KG1 (cell line): ENCODE data around the gene CYP2U1.
"Not testable (repeated sequence)": the region's sequence is repeated elsewhere in the genome, so short reads cannot be mapped to it uniquely, and the experiment has no call there.

ENCODE experiments used
- DNase-seq: peaks from one replicate; lab custom pipeline; 2025; lab: John Stamatoyannopoulos, UW

CYP2U1 gene

DNA sequence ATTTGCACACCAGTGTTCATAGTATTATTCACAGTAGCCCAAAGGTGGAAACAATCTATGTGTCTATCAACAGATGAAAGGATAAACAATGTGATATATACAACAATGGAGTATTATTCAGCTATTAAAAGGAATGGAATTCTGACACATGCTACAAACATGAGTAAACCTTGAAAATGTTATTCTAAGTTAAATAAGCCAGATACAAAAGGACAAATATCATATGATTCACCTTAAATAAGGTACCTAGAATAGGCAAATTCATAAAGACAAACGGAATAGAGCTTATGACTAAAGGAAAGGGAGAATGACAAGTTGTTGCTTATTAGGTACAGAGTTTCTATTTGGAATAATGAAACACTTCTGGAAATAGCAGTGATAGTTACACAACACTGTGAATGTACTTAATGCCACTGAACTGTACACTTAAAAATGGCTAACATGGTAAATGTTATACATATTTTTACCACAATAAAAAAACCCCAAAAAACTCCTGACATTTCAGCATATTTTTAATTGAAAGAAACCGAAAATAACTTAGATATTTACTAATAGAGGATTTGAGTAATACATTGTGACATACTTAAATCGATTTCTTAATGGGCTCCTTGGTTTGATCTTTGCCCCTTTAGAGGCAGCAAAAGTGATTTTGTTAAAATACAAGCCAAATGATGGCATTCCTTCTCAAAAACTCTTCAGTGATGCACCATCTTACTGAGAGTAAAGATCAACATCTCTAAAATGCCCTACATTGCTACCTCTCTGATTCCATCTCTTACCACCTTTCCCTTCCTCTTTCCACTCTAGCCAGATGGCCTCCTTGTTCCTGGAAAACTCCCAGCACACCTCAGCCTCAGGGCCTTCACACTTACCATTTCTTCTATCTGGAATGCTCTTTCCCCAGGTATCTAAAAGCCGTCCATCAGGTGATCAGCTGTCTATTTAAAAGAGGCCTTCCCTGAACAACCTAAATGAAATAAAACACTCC is 8.6 kb upstream of the CYP2U1 start:
- no peak for DNase-seq

DNA sequence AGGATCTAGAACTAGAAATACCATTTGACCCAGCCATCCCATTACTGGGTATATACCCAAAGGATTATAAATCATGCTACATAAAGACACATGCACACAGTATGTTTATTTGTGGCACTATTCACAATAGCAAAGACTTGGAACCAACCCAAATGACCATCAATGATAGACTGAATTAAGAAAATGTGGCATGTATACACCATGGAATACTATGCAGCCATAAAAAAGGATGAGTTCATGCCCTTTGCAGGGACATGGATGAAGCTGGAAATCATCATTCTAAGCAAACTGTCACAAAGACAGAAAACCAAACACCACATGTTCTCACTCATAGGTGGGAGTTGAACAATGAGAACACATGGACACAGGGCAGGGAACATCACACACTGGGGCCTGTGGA is 5.6 kb upstream of the CYP2U1 start:
- not testable (repeated sequence) for DNase-seq

DNA sequence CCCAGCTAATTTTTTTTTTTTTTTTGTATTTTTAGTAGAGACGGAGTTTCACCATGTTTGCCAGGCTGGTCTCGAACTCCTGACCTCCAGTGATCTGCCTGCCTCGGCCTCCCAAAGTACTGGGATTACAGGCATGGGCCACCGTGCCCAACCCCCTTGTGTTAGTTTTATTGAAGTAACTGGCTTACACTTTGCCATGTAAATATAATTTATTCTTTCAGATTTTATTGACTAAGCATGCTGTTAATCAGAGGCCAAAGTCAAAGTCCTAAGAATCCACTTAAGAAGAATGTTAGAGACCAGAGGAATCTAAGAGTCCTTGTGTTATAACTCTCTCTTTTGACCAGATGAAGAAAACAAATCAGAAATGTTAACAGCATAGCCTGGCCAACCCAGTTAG is 4.5 kb upstream of the CYP2U1 start:
- DNase-seq: not testable (repeated sequence)

DNA sequence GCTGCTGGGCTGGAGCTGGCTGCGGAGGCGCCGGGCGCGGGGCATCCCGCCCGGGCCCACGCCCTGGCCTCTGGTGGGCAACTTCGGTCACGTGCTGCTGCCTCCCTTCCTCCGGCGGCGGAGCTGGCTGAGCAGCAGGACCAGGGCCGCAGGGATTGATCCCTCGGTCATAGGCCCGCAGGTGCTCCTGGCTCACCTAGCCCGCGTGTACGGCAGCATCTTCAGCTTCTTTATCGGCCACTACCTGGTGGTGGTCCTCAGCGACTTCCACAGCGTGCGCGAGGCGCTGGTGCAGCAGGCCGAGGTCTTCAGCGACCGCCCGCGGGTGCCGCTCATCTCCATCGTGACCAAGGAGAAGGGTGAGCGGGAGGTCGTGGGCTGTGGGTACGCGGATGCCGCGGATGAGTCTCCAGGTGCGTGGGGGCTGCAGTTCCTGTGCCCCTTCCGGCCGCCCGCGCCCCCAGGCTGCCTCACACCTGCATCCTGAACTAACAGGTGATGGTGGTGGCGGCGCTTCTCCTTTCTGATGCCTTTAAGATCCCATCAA is 499 bp downstream of the CYP2U1 start:
- DNase-seq: no peak

DNA sequence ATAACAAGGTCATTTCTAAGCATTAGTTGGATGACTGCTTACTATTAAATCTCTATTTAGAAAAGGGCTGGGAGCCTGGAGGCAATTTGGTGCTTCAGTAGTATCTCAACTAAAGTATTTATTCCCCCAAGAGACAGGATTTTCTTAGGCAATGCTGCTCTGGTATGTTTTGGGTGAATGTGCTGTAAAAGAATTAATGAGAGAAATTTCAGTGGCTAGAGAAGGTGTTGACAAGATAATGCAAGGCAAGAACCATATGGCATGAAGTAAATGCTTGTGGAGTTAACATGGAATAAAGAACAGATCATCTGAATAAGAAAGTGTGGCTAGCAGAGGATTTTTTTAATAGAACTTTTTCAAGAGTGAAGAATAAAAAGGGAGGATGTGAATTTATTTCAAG is 3.9 kb downstream of the CYP2U1 start:
- DNase-seq: no peak

DNA sequence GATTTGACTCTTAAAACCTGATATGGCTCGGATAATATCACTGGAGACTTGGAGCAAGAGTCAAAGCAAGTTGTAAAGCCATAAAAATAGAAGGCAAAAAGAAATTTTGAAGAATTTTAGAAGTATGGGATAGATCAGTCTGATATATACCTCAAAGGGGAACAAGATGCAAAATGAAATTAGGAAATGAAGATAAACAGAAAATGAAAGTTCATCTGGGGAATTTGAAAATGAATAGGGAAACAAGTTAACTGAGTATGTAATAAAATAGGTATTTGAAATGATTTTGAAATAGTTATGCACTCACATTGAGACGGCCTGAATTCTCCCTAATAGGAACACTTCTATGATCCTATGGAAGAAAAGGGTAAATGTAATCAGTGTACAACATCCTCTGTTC is 5.7 kb downstream of the CYP2U1 start:
- no peak for DNase-seq

DNA sequence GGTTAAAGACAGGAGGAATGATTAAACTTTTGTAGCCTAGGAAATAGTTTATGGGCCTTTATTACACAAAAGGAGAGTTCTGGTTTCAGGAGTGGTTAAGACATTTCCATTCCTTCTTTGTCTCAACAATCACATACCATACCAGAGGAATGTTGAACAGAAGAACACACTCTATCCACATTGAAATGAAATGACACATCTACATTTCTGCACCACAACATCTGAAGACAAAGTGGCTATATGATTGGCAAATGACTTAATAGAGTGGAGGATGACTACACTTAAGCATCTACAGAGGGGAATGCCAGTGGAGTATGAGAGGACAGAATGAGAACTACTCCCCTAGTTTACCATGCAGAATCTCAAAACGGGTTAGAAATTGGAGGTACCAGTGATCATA is 8.0 kb downstream of the CYP2U1 start:
- no peak for DNase-seq

DNA sequence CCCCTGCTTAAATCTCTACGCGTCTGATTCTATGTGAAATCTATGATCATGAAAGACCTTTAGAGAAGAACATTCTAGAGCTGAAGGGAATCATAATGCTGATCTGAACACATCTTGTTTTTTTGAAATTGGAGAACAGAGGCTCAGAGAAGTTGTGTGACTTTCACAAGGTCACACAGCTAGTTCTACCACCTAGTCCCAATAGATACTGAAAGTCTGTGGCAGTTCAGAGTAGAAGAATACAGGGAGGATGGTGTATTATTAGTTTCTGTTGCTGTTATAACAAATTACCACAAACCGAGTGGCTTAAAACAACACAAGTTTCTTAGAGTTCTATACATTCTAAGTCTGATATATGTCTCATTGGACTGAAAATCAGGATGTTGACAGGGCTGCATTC is 14.5 kb downstream of the CYP2U1 start:
- DNase-seq: no peak

DNA sequence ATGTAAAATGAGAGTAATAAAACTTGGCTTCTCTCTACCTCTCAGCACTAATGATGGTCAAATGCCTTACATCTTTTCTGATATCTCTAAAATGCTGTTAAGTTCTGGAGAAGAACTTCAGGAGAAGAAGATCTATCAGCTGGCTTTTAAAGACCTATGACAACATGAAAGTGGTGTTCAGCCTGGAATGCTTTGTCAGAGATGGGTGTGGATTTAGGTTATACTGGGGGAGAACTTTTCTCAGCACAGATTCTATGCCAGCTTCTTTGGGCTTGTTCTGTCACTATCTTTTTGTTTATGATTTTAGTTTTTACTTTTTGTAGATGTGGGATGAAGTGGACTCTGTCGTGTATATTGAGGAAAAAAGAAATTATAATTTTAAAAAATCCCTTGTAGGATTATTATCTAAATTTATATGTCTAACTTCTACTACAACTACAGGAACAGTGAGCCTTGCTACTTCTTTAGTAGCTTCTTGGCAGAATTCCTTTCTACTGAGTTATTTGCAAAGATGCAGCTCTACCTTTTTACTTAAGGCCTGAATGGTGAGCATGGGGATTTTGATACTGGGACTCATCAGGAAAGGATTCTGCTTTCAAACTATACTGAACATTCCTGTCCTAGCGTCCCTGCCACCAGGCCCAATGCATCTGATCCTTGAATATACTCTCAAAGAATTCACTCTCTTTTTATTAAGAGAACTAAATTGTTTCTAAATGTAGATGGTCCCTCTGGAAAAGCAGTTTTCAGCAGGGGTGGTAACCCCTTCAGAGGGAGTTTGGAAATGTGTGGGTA is 19.6 kb downstream of the CYP2U1 start:
- no peak for DNase-seq

DNA sequence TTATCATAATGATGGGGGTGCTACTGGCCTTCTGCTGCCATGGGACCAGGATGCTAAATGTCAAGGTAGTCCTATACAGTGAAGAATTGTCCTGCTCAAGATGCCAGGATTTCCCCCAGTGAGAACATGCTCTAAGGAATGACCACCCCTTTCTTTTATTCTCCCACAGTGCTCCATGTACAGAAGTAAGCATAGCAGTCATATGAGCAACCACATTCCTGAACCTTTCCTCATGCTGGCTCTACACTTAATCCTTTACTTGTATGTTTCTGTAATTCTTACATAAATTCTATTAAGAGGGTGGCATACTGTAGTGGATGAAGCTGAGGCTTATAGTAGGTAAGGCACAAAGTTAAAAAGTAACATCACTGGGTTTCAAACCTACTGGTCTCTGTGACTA is 20.2 kb downstream of the CYP2U1 start:
- no peak for DNase-seq

DNA sequence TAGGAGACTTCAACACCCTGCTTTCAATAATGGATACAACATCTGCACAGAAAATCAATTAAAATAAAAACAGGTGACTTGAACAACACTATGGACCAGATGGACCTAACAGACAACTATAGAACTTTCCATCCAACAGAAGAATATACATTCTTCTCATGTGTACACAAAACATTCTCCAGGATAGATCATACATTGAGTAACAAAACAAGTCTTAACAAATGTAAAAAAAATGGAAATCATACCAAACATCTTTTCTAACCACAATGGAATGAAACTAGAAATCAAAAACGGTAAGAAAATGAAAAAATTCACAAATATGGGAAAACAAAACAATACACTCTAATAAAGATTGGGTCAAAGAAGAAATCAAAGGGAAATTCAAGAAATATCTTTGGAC is 24.7 kb downstream of the CYP2U1 start:
- no peak for DNase-seq

DNA sequence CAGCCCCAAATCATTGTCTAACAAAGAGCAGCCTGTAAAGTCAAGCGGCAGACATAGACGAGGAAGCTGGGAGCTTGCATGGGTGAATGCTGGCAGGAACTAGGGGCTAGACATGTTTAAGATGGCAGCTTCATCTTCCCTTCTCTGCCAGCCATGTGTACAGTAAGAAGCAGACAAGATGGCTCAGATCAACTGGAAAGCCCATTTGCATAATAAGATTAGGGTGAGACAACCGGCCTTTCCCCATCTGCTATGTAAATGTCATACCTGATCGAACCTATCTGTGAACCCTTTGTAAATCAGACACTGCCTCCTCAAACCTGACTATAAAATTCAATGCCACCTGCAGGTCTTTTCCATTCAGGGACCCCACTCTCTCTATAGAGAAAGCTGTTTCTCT is 35.6 kb downstream of the CYP2U1 start:
- DNase-seq: no peak

DNA sequence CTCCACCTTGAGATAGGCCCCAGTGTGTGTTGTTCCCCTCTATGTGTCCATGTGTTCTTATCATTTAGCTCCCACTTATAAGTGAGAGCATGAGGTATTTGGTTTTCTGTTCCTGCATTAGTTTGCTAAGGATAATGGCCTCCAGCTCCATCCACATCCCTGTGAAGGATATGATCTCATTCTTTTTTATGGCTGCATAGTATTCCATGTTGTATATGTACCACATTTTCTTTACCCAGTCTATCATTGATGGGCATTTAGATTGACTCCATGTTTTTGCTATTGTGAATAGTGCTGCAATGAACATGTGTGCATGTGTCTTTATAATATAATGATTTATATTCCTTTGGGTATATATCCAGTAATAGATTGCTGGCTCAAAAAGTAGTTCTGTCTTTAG is 36.2 kb downstream of the CYP2U1 start:
- not testable (repeated sequence) for DNase-seq

DNA sequence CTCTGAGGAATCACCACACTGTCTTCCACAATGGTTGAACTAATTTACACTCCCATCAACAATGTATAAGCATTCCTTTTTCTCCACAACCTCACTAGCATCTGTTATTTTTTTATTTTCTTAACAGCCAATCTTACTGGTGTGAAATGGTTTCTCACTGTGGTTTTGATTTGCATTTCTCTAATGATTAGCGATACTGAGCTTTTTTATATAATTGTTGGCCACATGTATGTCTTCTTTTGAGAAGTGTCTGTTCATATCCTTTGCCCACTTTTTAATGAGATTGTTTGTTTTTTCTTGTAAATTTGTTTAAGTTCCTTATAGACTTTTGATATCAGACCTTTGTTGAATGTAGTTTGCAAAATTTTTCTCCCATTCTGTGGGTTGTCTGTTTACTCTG is 36.6 kb downstream of the CYP2U1 start:
- DNase-seq: not testable (repeated sequence)

DNA sequence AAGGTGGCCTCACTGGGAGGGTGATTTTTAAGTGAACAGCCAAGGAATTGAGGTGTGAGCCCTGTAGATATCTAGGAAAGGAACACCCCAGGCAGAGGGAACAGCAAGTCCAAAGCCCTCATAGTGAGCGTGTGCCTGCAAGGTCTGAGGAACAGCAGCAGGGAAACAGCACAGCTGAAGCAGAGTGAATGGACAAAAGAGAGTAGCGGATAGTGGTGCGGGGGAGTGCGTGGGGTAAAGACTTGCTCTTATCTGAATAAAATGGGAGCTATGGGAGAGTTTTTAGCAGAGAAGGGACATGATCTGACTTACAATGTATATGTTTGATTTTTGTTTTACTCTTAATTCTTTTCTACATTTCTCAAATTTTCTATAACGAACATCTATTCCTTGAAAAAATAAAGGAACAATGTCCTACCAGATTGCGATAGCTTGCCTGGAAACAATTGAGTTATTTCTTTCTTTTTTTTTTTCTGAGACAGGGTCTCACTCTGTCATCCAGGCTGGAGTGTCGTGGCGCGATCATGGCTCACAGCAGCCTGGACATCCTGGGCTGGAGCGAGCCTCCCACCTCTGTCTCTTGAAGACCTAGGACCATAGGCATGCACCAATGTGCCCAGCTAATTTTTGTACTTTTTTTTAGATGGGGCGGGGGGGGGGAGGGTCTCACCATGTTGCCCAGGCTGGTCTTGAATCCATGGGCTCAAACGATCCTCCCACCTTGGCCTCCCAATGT is 38.9 kb downstream of the CYP2U1 start:
- DNase-seq: no peak

DNA sequence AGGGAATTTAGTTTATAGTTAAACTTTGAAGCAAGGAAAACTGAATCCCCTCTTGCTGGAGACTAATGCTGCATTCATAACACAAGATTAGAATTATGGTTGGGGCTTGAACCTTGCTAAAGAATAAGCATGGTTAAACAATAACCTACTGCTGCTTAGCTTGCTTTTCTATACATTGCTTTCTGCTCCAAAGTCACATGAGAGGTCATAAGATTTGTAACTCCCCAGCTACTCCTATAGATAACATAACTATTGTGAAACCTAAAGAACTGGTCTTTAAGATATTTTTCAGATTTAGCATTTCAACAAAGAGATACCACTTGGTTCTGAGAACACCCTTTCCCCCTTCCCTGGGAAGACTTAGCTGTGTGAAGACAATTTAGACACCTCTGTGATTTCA is 41.3 kb downstream of the CYP2U1 start:
- DNase-seq: no peak

DNA sequence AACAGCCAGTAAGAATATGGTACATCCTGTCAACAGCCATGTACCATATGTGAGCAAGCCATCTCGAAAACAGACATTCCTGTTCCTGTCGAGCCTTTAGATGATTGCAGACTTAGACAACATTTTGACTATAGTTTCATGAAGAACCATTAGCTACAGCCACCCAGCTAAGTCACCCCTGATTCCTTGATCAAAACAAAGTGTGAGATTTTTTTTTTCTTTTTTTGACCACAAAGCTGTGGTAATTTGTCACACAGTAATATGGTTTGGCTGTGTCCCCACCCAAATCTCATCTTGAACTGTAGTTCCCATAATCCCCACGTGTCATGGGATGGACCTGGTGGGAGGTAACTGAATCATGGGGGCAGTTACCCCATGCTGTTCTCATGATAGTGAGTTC is 43.2 kb downstream of the CYP2U1 start:
- DNase-seq: no peak

DNA sequence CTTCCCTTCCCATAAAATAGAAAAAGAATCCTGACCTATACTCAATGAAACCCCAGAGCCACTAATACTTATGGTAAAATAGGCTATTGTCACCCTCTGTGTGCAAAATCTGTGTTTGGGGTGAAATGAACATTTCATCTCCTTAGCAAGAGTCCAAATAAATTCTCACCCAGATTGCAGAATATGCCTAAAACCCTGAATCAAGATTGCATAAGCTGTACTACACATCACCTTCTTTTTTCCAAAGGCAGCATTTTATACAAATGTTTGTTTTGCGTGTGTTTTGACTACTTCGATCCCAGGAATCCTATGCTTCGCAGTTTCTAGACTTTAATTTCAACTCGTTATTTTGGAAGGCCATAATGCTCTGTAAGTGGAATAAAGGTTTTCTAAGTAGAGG is 46.1 kb downstream of the CYP2U1 start:
- DNase-seq: no peak

DNA sequence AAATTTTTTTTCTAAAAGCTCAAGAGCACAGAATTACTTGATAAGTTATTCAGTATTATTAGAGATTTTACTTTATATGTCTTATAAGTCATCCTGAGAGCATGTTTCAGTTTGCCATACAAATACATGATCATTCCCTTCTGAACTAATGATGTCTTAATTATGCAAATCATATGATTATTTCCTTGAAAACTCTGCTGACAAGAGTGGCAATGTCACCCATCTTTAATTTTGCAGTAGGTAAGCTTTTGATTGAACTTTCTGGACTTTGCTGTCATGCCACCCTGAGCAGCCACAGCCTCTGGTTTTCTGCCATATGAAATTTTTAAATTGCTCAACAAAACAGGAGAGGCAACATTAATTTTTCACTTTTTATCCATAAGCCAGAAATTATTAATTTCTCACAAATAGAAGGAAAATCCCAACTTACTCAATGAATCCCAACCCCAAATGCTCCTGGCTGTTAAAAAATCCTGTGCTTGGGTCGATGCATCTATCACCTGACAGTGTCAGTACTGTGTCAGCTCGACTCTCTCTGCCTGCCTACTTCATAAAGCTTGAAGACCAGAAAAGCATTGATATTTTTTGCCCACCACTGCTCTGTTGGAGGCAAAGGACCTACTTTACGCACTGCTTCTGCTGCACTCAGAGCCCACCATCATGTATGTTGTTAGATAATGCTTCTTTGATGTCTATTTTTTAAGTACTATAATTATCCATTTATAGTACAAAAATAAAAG is 46.8 kb downstream of the CYP2U1 start:
- no peak for DNase-seq

DNA sequence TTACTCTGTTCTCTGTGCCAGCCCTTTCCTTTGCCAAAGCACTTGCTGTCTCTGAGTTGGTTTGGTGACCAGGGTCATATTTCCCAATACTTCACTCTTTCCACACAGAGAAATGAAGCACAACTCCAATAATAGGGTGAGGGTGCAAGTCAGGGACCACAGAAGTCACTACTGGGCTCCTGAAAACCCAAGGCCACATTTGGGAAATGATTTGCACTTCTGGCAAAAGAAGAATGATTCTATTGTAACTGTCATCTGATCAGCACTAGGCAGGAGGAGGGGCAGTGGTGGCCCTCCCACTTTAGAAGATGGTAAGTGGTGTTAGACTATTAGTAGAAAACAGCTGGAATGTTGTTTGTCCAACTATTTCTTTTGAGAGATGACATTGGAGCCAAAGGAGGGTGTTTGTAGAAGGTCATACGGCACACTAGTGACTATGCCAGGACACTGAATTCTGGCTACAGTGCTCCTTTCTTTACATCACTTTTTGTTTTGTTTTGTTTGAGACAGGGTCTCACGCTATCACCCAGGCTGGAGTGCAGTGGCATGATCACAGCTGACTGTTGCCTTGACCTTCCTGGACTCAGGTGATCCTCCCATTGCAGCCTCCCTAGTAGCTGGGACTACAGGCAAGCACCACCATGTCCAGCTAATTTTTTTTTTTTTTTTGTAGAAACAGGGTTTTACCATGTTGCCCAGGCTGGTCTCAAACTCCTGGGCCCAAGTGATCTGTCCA is 47.5 kb downstream of the CYP2U1 start:
- DNase-seq: no peak
